ENCODE results near the gene FAM78A. TPM values are rescaled to one million over a fixed set of nuclear protein-coding genes. Genes with fewer than 3 reads are reported as not detected.

Gene FAM78A
- total and polyA plus RNA-seq, 2 of the 8 experiments (the other 6 are each of a cell fraction or from before 2014, with no cell fraction given) = 3.1 TPM

- Histone ChIP-seq H2BK15ac (ENCODE audit: low read length) (no peak overlapping the region), H4K5ac (ENCODE audit: insufficient read length, low read depth, low read length) (no peak overlapping the region), H3K4me1 (replicated peaks in 1 of 4; ENCODE audit: control insufficient read depth in 3 of 4, insufficient read depth in 4 of 4, low read length in 3 of 4) (peaks cover 0 to 21% (median 16%) of the 10 kb centered on the region in 4 experiments; a peak in 6 of 7 replicates), H3K23ac (ENCODE audit: insufficient read length) (no peak overlapping the region), H4K91ac (replicated peaks; ENCODE audit: insufficient read length, low read length) (no peak overlapping the region), H2AFZ (ENCODE audit: low read length) (no peak overlapping the region), H3K36me3 (ENCODE audit: control insufficient read depth in 2 of 4, insufficient read depth in 4 of 4, low read length in 3 of 4) (peaks cover 0 to 24% (median 13%) of the 10 kb centered on the region in 4 experiments; a peak in 5 of 8 replicates), H3K9me3 (ENCODE audit: insufficient read depth in 2 of 2, low read depth in 1 of 2, low read length in 1 of 2) (no peaks in the 10 kb centered on the region), H2AK5ac (ENCODE audit: low read depth, low read length) (no peak overlapping the region), H3K79me2 (ENCODE audit: control insufficient read depth in 1 of 2, insufficient read depth in 2 of 2, low read length in 2 of 2) (no peaks in the 10 kb centered on the region), H2BK12ac (ENCODE audit: low read depth, low read length) (no peak overlapping the region), H4K8ac (ENCODE audit: extremely low read depth, insufficient read depth, low read length) (no peak overlapping the region), H3K4me2 (ENCODE audit: insufficient read depth in 1 of 2, low read depth in 2 of 2, low read length in 2 of 2) (no peak overlapping the region), H2BK5ac (ENCODE audit: low read depth, low read length) (no peak overlapping the region), H3K27ac (ENCODE audit: low read depth, low read length) (no peak overlapping the region), H2BK20ac (ENCODE audit: low read length) (no peak overlapping the region), H3K27me3 (replicated peaks in 1 of 4; ENCODE audit: control insufficient read depth in 3 of 4, extremely low read depth in 1 of 4, insufficient read depth in 3 of 4, low read length in 3 of 4) (no peaks in the 10 kb centered on the region), H3K9ac (replicated peaks in 1 of 4; ENCODE audit: extremely low read depth in 1 of 4, low read depth in 3 of 4, low read length in 3 of 4) (no peak overlapping the region), H3K14ac (ENCODE audit: insufficient read length) (no peak overlapping the region), H3K4ac (replicated peaks; ENCODE audit: insufficient read length, low read depth, low read length) (no peak overlapping the region), H3K56ac (replicated peaks; ENCODE audit: insufficient read length, low read depth, low read length) (no peak overlapping the region), H3K23me2 (ENCODE audit: low read depth, low read length) (no peaks in the 10 kb centered on the region), H3K18ac (ENCODE audit: extremely low read depth, low read length) (no peak overlapping the region), H3K4me3 (ENCODE audit: extremely low read depth in 1 of 4, insufficient read depth in 2 of 4, low read depth in 3 of 4, low read length in 4 of 4) (no peak overlapping the region), H2BK120ac (replicated peaks; ENCODE audit: low read depth, low read length) (no peak overlapping the region), H3K79me1 (ENCODE audit: low read depth, low read length) (no peaks in the 10 kb centered on the region), H4K20me1 (replicated peaks in 1 of 2; ENCODE audit: control insufficient read depth in 1 of 2, insufficient read depth in 2 of 2, low read length in 2 of 2) (no peaks in the 10 kb centered on the region)
- POLR2A ChIA-PET (ENCODE audit: partially characterized antibody) = interaction anchor here (0.7 to 4.3 kb wide), 5 partner anchors 8 to 137 kb away, joined by 3 to 18 read pairs (median 3); no protein-coding TSS in a partner anchor
- CTCF ChIA-PET (ENCODE audit: partially characterized antibody) = interaction anchor here (1.0 to 1.2 kb wide), 3 partner anchors 27 to 114 kb away, joined by 3 to 4 read pairs (median 3); no protein-coding TSS in a partner anchor
- DNase-seq (ENCODE audit: low read depth in 1 of 2, low spot score in 2 of 2) (no peak), FAIRE-seq (no peak)
- WGBS, 2 experiments (ENCODE audit: extremely low coverage in 1 of 2, insufficient coverage in 1 of 2, insufficient read length in 1 of 2, insufficient replicate concordance in 2 of 2, low coverage in 1 of 2, low lambda C conversion rate in 2 of 2, missing lambda C conversion rate in 1 of 2) = 92% methylated on average over 8 of the region's 8 CpGs; no CpG with 5 or more reads in 1 of the 2 experiments
- TF ChIP-seq PHF8 (conservative IDR thresholded peaks at IDR 0.05; ENCODE audit: low read depth, low read length) (no peak), SIRT6 (IDR thresholded peaks at IDR 0.05; ENCODE audit: low read length) (no peak), HDAC6 (IDR thresholded peaks at IDR 0.05; ENCODE audit: low read depth, low read length) (no peak), ASH2L (IDR thresholded peaks at IDR 0.05; ENCODE audit: low read length) (no peak), FOSL1 (IDR thresholded peaks at IDR 0.05; ENCODE audit: insufficient read depth, low read depth, low read length) (no peak), ZNF274 (IDR thresholded peaks at IDR 0.05; ENCODE audit: borderline replicate concordance, extremely low read depth, low read length) (no peak), HDAC2 (IDR thresholded peaks at IDR 0.05; ENCODE audit: borderline replicate concordance in 1 of 2, low read depth in 2 of 2, low read length in 2 of 2) (no peak), CEBPB (IDR thresholded peaks at IDR 0.05; ENCODE audit: low read depth, low read length) (no peak), GABPA (IDR thresholded peaks at IDR 0.05; ENCODE audit: borderline replicate concordance, insufficient read depth, low read length) (no peak), RXRA (IDR thresholded peaks at IDR 0.05; ENCODE audit: insufficient read depth, low read depth, low read length) (no peak), ATF3 (IDR thresholded peaks at IDR 0.05; ENCODE audit: insufficient read depth, low read depth, low read length) (no peak)
- TF ChIP-seq, protein P1, sequence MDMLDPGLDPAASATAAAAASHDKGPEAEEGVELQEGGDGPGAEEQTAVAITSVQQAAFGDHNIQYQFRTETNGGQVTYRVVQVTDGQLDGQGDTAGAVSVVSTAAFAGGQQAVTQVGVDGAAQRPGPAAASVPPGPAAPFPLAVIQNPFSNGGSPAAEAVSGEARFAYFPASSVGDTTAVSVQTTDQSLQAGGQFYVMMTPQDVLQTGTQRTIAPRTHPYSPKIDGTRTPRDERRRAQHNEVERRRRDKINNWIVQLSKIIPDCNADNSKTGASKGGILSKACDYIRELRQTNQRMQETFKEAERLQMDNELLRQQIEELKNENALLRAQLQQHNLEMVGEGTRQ (IDR thresholded peaks at IDR 0.05; ENCODE audit: low read length) = no peak
These were observed 40.1 kb downstream of the FAM78A start for GRCh38 chr9:131236161-131236560.

Data from H1 (cell line).